ENCODE data around the gene LSM12. TPM values are rescaled to one million over a fixed set of nuclear protein-coding genes. Genes with fewer than 3 reads are reported as not detected.
"Not testable (repeated sequence)": the region's sequence is repeated elsewhere in the genome, so short reads cannot be mapped to it uniquely, and the experiment has no call there.

Gene LSM12
- total RNA-seq, 2 donors from 2014 or later = 37.5 to 38.2 TPM

GRCh38 chr17:44059101-44059892, 7.2 kb downstream of the LSM12 start:
- peak; percentile 12 for DNase-seq (ENCODE audit: low spot score)
- intact Hi-C loops (cut with DNase I) = no loop called here

- intact Hi-C loops (cut with DNase I) = no loop called here
- DNase-seq (ENCODE audit: low spot score) = peak; percentile 6
These were observed 13.2 kb downstream of the LSM12 start for GRCh38 chr17:44053125-44053872.

- intact Hi-C loops (cut with DNase I) = loop anchor here in 1 of 2 donors (10.0 kb wide), 1 partner anchor 105 kb away; the partner anchor contains the start of gene PPY
- DNase-seq (ENCODE audit: low spot score) = peak; percentile 36
These were observed 17.0 kb downstream of the LSM12 start for GRCh38 chr17:44049294-44050060.

- intact Hi-C loops (cut with DNase I) = loop anchor here in 1 of 2 donors (10.0 kb wide), 1 partner anchor 102 kb away; the partner anchor contains the start of gene PPY
These were observed 19.6 kb downstream of the LSM12 start for GRCh38 chr17:44046893-44047292.

GRCh38 chr17:44045486-44045885, 21.0 kb downstream of the LSM12 start:
- DNase-seq (ENCODE audit: low spot score) = peak; percentile 43
- intact Hi-C loops (cut with DNase I) = loop anchor here in 1 of 2 donors (10.0 kb wide), 1 partner anchor 101 kb away; the partner anchor contains the start of gene PPY

More at GRCh38 chr17:44046893-44047292, 19.6 kb downstream of the LSM12 start:
- DNase-seq (ENCODE audit: low spot score) = peak; percentile 1

- intact Hi-C loops (cut with DNase I) = loop anchor here in 1 of 2 donors (10.0 kb wide), 1 partner anchor 99 kb away; the partner anchor contains the start of gene PPY
- DNase-seq (ENCODE audit: low spot score) = peak; percentile 0
These were observed 22.4 kb downstream of the LSM12 start for GRCh38 chr17:44044071-44044470.

GRCh38 chr17:44043272-44043696, 23.2 kb downstream of the LSM12 start:
- DNase-seq (ENCODE audit: low spot score) = peak; percentile 78
- intact Hi-C loops (cut with DNase I) = loop anchor here in 1 of 2 donors (10.0 kb wide), 1 partner anchor 98 kb away; the partner anchor contains the start of gene PPY

- intact Hi-C loops (cut with DNase I) = loop anchor here in 1 of 2 donors (10.0 kb wide), 1 partner anchor 95 kb away; the partner anchor contains the start of gene PPY
These were observed 26.4 kb downstream of the LSM12 start for GRCh38 chr17:44039829-44040635.

GRCh38 chr17:44038604-44039011, 27.9 kb downstream of the LSM12 start:
- intact Hi-C loops (cut with DNase I) = no loop called here
- peak; percentile 52 for DNase-seq (ENCODE audit: low spot score)

More at GRCh38 chr17:44039829-44040635, 26.4 kb downstream of the LSM12 start:
- peak; percentile 19 for DNase-seq (ENCODE audit: low spot score)

- DNase-seq (ENCODE audit: low spot score) = no peak
- intact Hi-C loops (cut with DNase I) = no loop called here
These were observed 29.0 kb downstream of the LSM12 start for GRCh38 chr17:44037471-44037870.

- intact Hi-C loops (cut with DNase I); DNase-seq (ENCODE audit: low spot score): not testable (repeated sequence)
These were observed 31.8 kb downstream of the LSM12 start for GRCh38 chr17:44034688-44035087.

GRCh38 chr17:44033861-44034408, 32.5 kb downstream of the LSM12 start:
- intact Hi-C loops (cut with DNase I) = no loop called here
- DNase-seq (ENCODE audit: low spot score) = no peak

GRCh38 chr17:44030482-44030881, 36.0 kb downstream of the LSM12 start:
- no peak for DNase-seq (ENCODE audit: low spot score)
- intact Hi-C loops (cut with DNase I) = no loop called here

- intact Hi-C loops (cut with DNase I) = no loop called here
- DNase-seq (ENCODE audit: low spot score) = no peak
These were observed 36.7 kb downstream of the LSM12 start for GRCh38 chr17:44029736-44030135.

- intact Hi-C loops (cut with DNase I) = no loop called here
These were observed 41.6 kb downstream of the LSM12 start for GRCh38 chr17:44024853-44025252.

GRCh38 chr17:44024271-44024663, 42.2 kb downstream of the LSM12 start:
- intact Hi-C loops (cut with DNase I) = no loop called here
- no peak for DNase-seq (ENCODE audit: low spot score)

More at GRCh38 chr17:44024853-44025252, 41.6 kb downstream of the LSM12 start:
- no peak for DNase-seq (ENCODE audit: low spot score)

GRCh38 chr17:44023545-44024270, 42.8 kb downstream of the LSM12 start:
- no peak for DNase-seq (ENCODE audit: low spot score)
- intact Hi-C loops (cut with DNase I) = no loop called here
